NCI-H2227 (cell line): Measurements from ENCODE around the gene MIS12.

ENCODE experiments used
- DNase-seq: peaks from one replicate; lab custom pipeline; 2025; ENCODE audit not compliant: unreplicated experiment; lab: John Stamatoyannopoulos, UW

The MIS12 gene

DNA sequence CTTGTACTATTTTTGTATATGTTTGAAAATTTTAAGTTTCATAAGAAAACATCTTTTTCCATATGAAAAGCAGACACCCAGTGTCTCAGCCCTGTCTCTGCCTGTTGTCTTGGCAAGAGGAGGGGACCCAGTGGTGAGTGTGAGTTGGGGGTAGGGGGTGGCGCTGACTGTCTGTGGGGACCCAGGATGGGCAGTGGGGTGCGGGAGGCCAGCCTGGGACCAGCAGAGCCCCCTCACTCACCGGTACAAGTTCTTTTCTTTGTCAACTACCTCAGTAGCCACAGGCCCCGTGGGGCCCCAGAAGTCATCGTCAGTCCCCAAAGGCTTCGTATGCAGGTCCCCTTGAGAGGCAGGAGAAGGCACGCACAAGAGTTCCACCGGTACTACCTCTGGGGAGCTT, 46.2 kb downstream of the MIS12 start:
- no peak for DNase-seq

DNA sequence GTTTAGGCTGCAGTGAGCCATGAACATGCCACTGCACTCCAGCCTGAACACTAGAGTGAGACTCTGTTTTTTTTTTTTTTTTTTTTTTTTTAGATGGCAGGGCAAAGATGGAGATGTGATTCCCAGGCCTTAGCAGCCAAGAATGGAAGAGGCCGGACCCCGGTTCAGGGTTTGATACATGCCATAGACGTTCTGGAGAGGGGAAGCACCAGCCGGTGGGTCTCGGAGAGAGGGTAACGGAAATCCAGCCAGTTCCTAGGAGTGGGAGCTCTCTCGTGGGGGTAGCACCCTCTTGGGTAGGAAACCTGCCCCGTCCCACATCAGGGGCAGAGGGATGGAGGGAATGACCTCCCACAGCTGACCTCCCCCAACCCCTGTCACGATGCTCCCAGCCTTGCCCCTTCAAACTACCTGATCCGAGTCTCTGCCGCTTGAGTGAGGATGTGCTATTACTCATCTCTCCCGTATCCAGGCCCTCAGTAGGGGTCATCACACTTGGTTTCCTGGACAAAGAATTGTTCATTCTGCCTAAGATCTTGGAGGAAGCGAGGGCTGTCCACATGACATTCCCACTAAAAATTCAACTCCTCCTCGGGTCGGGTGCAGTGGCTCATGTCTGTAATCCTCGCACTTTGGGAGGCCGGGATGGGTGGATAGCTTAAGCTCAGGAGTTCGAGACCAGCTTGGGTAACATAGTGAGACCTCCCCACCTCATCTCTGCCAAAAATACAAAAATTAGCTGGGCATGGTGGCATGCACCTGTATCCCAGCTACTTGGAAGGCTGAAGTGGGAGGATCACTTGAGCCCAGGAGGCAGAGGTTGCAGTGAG, 47.3 kb downstream of the MIS12 start:
- no peak for DNase-seq

- no peak for DNase-seq
Measured at GRCh38 chr17:5535436-5535835, 49.1 kb downstream of the MIS12 start.

- DNase-seq = no peak
Measured at GRCh38 chr17:5536866-5537650, 50.7 kb downstream of the MIS12 start.

GRCh38 chr17:5539286-5539685, 52.9 kb downstream of the MIS12 start:
- DNase-seq = no peak

GRCh38 chr17:5540321-5540720, 54.0 kb downstream of the MIS12 start:
- no peak for DNase-seq
